ENCODE results near the gene DHRS7C. TPM values are rescaled to one million over a fixed set of nuclear protein-coding genes. Genes with fewer than 3 reads are reported as not detected.

The DHRS7C gene
- total RNA-seq, 2 donors from 2014 or later: not detected

Other genes starting within 250 kb of the DHRS7C start
- gene STX8, start 215.8 kb downstream of the DHRS7C start, total RNA-seq: 10 to 100 TPM; 65.2 to 87.7 TPM
- gene CFAP52, start 214.9 kb downstream of the DHRS7C start, total RNA-seq: not detected
- under 1 TPM; 0.59 to 0.95 TPM for gene USP43, start 146.1 kb downstream of the DHRS7C start, total RNA-seq
- not detected for gene GSG1L2, start 30.5 kb upstream of the DHRS7C start, total RNA-seq
- gene GLP2R, start 34.3 kb upstream of the DHRS7C start, total RNA-seq: not detected
- not detected for gene RCVRN, start 113.7 kb upstream of the DHRS7C start, total RNA-seq